SKM-1 treated with dmso at 0.1 percent for 144 hours (cell line): Measurements from ENCODE around the gene RBM46.

ENCODE experiments used
- DNase-seq: peaks from one replicate; lab custom pipeline; 2025; ENCODE audit not compliant: unreplicated experiment; lab: John Stamatoyannopoulos, UW

The RBM46 gene

GRCh38 chr4:154781126-154781982, at the start of gene RBM46:
TSS of gene RBM46 (plus strand) at chr4:154781272. CDS start at chr4:154796753, 15,481 bp downstream.
- DNase-seq, result no peak

DNA sequence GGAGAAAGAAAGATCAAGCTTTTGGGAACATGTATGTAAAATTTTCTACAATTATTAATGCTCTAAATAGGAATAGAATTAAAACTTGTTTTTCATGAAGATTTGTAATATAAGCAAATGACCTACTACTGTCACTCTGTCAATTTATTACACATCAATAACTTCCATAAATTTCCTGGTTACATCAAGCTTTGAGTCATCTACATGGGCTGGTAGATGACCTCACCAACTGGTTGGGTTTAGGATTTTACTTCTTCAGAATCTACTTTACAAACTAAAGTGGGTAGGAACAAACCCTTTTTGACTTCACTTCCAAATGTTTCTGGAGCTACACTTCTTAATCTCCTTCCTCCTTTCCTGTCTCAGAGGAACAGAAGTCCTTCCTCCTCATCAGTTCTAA, 49.3 kb upstream of the RBM46 start:
- DNase-seq, result no peak

GRCh38 chr4:154732669-154733068, 48.4 kb upstream of the RBM46 start:
- DNase-seq, result no peak

GRCh38 chr4:154736770-154737169, 44.3 kb upstream of the RBM46 start:
- DNase-seq, result no peak

DNA sequence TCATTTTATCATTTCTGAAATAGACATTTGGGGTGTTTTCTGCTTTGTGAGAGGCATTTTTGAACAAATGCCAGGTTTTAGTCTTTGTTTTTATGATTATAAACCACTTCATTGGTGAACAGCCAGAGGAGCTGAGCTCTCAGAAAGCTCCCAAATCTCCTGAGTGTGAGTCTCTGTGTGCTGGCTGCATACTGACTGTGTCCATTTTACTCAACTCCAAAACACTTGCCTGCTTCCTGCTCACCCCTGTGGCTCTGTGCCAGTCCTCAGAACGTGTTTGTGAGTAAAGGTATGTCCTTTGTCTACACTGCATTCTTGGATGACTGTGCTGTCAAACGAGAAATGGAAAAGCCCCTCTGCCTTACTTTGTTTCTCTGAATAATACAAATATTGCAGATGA, 42.6 kb upstream of the RBM46 start:
- DNase-seq, result no peak

DNA sequence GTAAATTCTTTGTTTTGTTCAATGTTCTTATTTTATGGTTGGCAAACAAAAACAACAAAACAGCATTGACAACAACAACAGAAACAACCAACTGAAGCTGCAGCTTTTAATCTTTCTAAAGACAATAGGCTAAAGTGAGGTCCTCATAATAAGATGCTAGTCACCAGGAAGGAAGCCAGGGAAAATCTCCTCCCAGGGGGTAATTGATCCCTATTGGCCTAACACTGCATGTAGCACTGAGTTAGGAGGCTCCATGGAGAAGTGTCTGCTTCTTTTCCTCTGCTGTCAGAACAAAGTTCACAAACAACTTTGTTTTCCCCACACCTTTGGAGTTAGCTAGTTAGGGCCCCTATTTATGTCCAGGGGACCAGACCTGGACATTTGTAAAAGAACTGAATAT, 42.0 kb upstream of the RBM46 start:
- DNase-seq, result no peak

DNA sequence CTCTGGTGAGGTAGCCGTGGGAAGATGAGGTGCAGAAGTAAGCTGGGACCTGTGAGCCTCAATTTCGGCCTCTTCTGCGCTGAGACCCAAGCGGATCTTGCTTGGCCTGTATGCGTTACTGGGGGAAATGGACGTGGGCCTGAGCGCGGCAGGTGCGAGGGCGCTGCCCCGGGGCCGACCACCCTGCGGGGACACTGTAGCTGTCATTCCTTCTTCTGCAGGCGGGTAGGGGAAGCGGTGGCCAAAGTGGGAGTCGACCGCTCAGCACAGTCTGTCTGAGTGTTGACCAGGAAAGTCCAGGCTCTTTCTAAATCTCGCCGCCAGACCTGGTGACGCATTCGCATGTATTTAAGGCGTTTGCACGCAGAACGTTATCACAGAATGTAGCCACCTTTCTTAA, 40.6 kb upstream of the RBM46 start:
- DNase-seq, result no peak

DNA sequence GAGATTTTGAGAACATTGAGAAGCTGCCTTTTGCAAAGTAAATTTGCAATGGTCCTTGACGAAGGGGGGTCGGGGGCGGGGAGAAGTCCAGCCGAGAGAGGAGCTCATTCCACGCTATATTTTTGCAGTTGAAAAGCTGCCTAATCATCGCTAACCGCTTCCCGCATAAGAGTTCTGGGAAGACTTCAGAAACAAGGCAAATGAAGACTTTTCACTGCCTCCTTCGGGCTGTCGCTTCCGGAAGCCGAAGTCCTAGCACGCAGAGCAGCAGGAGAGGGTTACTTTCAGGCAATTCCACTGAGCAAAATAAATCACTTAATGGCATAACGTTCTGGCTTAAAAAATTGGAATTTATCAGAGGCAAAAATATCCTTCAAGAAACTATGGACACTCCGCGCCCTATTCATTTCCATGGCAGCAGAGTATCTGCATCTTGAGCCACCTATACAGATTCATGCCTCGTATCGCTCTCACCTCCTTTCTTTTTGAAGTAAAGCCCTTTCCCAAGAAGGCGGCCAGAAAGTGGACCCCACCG, 39.9 kb upstream of the RBM46 start:
- DNase-seq, result no peak

GRCh38 chr4:154741922-154742850, 38.9 kb upstream of the RBM46 start:
- DNase-seq, result no peak

- DNase-seq, result peak; percentile 18
These were observed 37.3 kb upstream of the RBM46 start, which contains the start of gene LRAT for GRCh38 chr4:154743683-154744340. TSS of gene LRAT (plus strand) at chr4:154744000. CDS start at chr4:154744327, 327 bp downstream.

GRCh38 chr4:154744341-154744926, 36.6 kb upstream of the RBM46 start:
- DNase-seq, result no peak

DNA sequence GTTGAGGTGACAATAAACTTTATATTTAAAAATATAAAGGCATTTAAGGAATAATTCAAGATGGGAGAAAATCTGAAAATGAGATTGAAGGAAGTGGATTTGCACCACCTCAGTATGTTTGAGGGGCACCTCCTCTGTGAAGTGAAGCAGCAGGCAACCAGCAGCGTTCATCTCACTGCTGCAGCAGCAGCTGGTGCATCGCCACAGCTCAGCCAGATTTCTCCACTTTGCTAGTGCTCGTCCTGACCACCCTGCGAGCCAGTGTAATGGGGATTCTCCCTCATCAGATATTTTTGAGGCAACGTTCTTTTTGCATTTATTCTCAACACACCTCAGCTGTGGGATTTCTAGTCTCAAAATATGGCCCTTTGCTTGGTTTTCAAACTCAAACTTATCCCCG, 23.4 kb upstream of the RBM46 start:
- DNase-seq, result no peak

- DNase-seq, result no peak
These were observed 20.2 kb upstream of the RBM46 start for GRCh38 chr4:154760895-154761294.

DNA sequence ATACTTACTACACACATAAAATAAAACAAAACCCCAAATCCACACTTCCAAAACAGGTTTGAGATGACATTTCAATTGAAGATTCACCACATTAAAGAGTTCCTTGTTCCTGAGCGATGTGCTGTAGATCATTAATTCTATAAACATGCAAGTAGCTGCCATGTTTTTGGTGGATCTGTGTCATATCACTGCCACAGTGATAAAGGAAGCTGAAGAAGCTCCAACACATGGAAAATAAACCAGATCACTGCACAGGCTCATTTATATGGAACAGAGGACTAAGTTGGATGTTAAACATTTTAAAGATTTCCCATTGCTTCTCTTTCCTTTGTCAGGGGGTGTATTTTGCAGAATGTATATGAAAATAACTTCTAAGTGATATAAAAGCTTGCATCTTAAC, 2.8 kb upstream of the RBM46 start:
- DNase-seq, result no peak

GRCh38 chr4:154779362-154779947, 1.6 kb upstream of the RBM46 start:
- peak; percentile 16 for DNase-seq

- DNase-seq, result no peak
These were observed 866 bp downstream of the RBM46 start for GRCh38 chr4:154781983-154782293.

- DNase-seq, result peak; percentile 48
These were observed 26.1 kb downstream of the RBM46 start for GRCh38 chr4:154807042-154807630.

GRCh38 chr4:154818230-154818629, 37.2 kb downstream of the RBM46 start:
- DNase-seq, result no peak

DNA sequence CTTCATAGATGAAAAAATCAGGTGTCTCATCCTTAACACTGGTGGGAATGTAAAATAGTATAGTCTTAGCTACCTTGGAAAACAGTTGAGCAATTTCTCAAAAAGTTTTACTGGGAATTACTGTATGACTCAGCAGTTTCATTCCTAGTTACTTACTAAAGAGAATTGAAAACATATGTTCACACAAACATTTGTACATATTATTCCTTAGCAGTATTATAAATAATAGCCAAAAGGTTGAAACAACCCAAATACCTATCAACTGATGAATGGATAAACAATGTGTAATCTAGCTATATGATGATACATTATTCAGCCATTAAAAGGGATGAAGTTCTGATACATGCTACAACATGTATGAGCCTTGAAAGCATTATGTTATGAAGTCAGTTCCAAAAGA, 41.7 kb downstream of the RBM46 start:
- DNase-seq, result no peak

DNA sequence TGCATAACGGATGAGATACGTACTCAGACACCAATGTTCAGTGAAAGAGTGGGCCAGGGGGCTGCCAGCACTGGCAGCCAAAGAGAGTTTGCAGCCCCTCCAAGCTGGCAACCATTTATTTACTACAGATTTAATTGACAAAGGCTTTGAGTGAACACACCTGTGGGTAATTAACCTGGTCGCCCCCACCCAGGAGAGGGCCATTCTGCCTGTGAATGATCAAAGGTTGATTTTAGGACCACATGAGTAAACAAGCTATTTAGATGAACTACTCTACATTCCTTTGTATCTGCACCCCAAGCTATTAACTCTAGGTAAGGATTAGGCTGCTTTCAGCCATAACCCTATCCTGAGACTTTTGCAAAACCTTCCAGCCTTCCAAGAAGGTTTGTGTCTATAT, 55.0 kb downstream of the RBM46 start:
- DNase-seq, result no peak
